Measurements from ENCODE around the gene ARHGAP1.

Gene ARHGAP1

DNA sequence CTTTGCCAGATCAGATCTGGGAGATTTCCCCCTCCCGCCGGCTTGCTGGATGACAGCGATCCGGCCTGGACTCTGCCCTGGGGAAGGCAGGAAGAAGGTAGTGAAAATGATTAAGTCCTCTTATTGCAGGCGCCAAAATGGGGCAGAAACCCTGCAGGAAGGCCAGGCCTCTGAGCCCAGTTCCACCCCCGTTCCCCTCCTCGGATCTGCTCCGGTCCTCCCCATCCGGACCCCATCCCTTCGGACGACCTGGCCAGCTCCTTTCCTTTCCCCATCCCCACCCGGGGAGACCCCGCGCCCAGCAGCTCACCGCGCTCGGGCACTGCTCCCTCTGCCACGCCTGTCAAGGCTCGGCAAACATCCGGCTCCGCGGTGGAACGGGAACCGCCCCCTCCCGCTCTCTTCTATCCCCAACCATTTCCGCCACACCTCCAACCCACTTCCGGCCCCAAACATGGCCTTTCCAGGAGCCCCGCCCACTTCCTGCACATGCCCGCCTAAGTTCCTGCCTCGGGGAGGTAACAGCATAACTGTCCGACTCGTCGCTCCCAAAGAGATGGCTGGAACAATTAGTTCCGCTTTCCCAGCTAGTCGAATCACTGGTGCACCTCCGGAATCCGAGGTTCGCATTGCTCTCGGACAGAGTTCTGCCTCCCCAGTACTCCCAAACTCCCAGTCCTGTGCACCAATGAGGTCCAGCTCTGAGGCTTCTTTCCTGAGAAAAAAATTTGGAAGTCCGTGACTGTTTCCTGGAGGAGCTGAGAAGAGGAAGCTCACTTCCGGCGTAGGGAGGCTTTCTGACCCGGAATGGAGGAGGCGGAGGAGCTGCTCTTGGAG lies at the start of gene ARHGAP1, which contains the start of gene ZNF408:
Gene ARHGAP1, minus strand, starts transcription at position 379 of the 837 bp plus-strand sequence. CDS start 4,512 bp downstream, outside the sequence.
Gene ZNF408, plus strand, starts transcription at position 791 of the 837 bp plus-strand sequence. Its CDS starts 17 bp downstream, at position 808.
- H3K27me3 ChIP-seq (replicated peaks) = no peaks in the 10 kb centered on the region
- in situ Hi-C loops (cut with HindIII; ENCODE audit: low pct_ligation_motif_present, low sequenced_read_pairs) = no loop called here
- DNase-seq = peak; percentile 97
- TF ChIP-seq CTCF (IDR thresholded peaks at IDR 0.05; ENCODE audit: low read depth, low read length, missing control alignments) = no peak
- H3K36me3 ChIP-seq (replicated peaks) = peaks cover 27% of the 10 kb centered on the region
- peak within 1 kb of the TSS; percentile 95 for H3K27ac ChIP-seq
- H3K4me3 ChIP-seq (ENCODE audit: low read depth, low read length) = peak within 1 kb of the TSS; percentile 98

GRCh38 chr11:46747150-46747549 lies 46.7 kb upstream of the ARHGAP1 start:
- Histone ChIP-seq H3K27ac (no peak overlapping the region), H3K36me3 (replicated peaks) (peaks cover 68% of the 10 kb centered on the region), H3K4me3 (ENCODE audit: low read depth, low read length) (no peak overlapping the region), H3K27me3 (replicated peaks) (no peaks in the 10 kb centered on the region)
- no peak for TF ChIP-seq CTCF (IDR thresholded peaks at IDR 0.05; ENCODE audit: low read depth, low read length, missing control alignments)
- in situ Hi-C loops (cut with HindIII; ENCODE audit: low pct_ligation_motif_present, low sequenced_read_pairs) = no loop called here
- no peak for DNase-seq

GRCh38 chr11:46745995-46746394 lies 45.6 kb upstream of the ARHGAP1 start:
- in situ Hi-C loops (cut with HindIII; ENCODE audit: low pct_ligation_motif_present, low sequenced_read_pairs) = no loop called here
- no peak overlapping the region for H3K27ac ChIP-seq
- peaks cover 69% of the 10 kb centered on the region for H3K36me3 ChIP-seq (replicated peaks)
- H3K27me3 ChIP-seq (replicated peaks) = no peaks in the 10 kb centered on the region
- TF ChIP-seq CTCF (IDR thresholded peaks at IDR 0.05; ENCODE audit: low read depth, low read length, missing control alignments) = no peak
- H3K4me3 ChIP-seq (ENCODE audit: low read depth, low read length) = no peak overlapping the region
- no peak for DNase-seq

GRCh38 chr11:46745328-46745727 lies 44.9 kb upstream of the ARHGAP1 start:
- Histone ChIP-seq H3K27ac (no peak overlapping the region), H3K4me3 (ENCODE audit: low read depth, low read length) (no peak overlapping the region), H3K27me3 (replicated peaks) (no peaks in the 10 kb centered on the region), H3K36me3 (replicated peaks) (peaks cover 65% of the 10 kb centered on the region)
- in situ Hi-C loops (cut with HindIII; ENCODE audit: low pct_ligation_motif_present, low sequenced_read_pairs) = no loop called here
- DNase-seq = no peak
- TF ChIP-seq CTCF (IDR thresholded peaks at IDR 0.05; ENCODE audit: low read depth, low read length, missing control alignments) = no peak

GRCh38 chr11:46743693-46744339 lies 43.4 kb upstream of the ARHGAP1 start:
- Histone ChIP-seq H3K4me3 (ENCODE audit: low read depth, low read length) (no peak overlapping the region), H3K27me3 (replicated peaks) (no peaks in the 10 kb centered on the region), H3K36me3 (replicated peaks) (peaks cover 54% of the 10 kb centered on the region), H3K27ac (no peak overlapping the region)
- no peak for TF ChIP-seq CTCF (IDR thresholded peaks at IDR 0.05; ENCODE audit: low read depth, low read length, missing control alignments)
- peak; percentile 20 for DNase-seq
- in situ Hi-C loops (cut with HindIII; ENCODE audit: low pct_ligation_motif_present, low sequenced_read_pairs) = no loop called here
